PC-3 (cell line): ENCODE data around the gene ADAMTS9.

Source experiments
- EZH2 ChIP-seq: fragments of 300-600 bp; sonication (generic); IDR thresholded peaks from one replicate; pipeline ENCODE4 v1.6.1; 2017; ENCODE audit warnings: antibody characterized with exemption, mild to moderate bottlenecking, low read length; ENCODE audit not compliant: unreplicated experiment
- EZH2phosphoT487 ChIP-seq: fragments of 300-600 bp; sonication (generic); IDR thresholded peaks from 2 replicates; pipeline ENCODE4 v1.6.1; 2018; ENCODE audit warnings: mild to moderate bottlenecking, antibody characterized with exemption, low read length, borderline replicate concordance
- TF ChIP-seq, protein P1 (sequence below): fragments of 300-600 bp; sonication (generic); conservative IDR thresholded peaks from 2 replicates; pipeline ENCODE4 v1.5.1; 2017; ENCODE audit warnings: antibody characterized with exemption, low read depth, mild to moderate bottlenecking, low read length

- TF ChIP-seq EZH2, result no peak
- TF ChIP-seq, protein P1, sequence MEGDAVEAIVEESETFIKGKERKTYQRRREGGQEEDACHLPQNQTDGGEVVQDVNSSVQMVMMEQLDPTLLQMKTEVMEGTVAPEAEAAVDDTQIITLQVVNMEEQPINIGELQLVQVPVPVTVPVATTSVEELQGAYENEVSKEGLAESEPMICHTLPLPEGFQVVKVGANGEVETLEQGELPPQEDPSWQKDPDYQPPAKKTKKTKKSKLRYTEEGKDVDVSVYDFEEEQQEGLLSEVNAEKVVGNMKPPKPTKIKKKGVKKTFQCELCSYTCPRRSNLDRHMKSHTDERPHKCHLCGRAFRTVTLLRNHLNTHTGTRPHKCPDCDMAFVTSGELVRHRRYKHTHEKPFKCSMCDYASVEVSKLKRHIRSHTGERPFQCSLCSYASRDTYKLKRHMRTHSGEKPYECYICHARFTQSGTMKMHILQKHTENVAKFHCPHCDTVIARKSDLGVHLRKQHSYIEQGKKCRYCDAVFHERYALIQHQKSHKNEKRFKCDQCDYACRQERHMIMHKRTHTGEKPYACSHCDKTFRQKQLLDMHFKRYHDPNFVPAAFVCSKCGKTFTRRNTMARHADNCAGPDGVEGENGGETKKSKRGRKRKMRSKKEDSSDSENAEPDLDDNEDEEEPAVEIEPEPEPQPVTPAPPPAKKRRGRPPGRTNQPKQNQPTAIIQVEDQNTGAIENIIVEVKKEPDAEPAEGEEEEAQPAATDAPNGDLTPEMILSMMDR, result no peak
- no peak for TF ChIP-seq EZH2phosphoT487
Measured at GRCh38 chr3:64568895-64569517, 118.8 kb downstream of the ADAMTS9 start.
